GM12891 (cell line): ENCODE data around the gene COL20A1.

Experiments used
- PAX5 ChIP-seq: IDR thresholded peaks from 2 replicates; pipeline ENCODE4 v1.6.1; 2011; ENCODE audit warnings: low read length, moderate library complexity, mild to moderate bottlenecking; ENCODE audit not compliant: insufficient read depth, severe bottlenecking
- POLR2A ChIP-seq: IDR thresholded peaks from 2 replicates; pipeline ENCODE4 v1.6.1; 2011; ENCODE audit warnings: low read depth, low read length, control low read depth
- POLR2AphosphoS5 ChIP-seq: IDR thresholded peaks from 2 replicates; pipeline ENCODE4 v1.6.1; 2011; ENCODE audit warnings: low read depth, low read length, control low read depth
- SPI1 ChIP-seq: IDR thresholded peaks from 2 replicates; pipeline ENCODE4 v1.6.1; 2011; ENCODE audit warnings: low read depth, low read length, control low read depth
- TAF1 ChIP-seq: IDR thresholded peaks from 2 replicates; pipeline ENCODE4 v1.6.1; 2011; ENCODE audit warnings: low read depth, low read length, control low read depth

- no peak for TF ChIP-seq POLR2A
- no peak for TF ChIP-seq PAX5
- TF ChIP-seq POLR2AphosphoS5, result no peak
- no peak for TF ChIP-seq TAF1
- no peak for TF ChIP-seq SPI1
Measured at GRCh38 chr20:63311186-63311832, 18.3 kb downstream of the COL20A1 start.
